NT2/D1 (cell line): ENCODE results near the gene ATE1.

Experiments used
- YY1 ChIP-seq: IDR thresholded peaks from 2 replicates; pipeline ENCODE4 v1.6.1; 2011; ENCODE audit not compliant: insufficient read length, insufficient read depth
- ZNF274 ChIP-seq: IDR thresholded peaks from 2 replicates; pipeline ENCODE4 v1.6.1; 2011; ENCODE audit warnings: mild to moderate bottlenecking, low read depth, low read length

GRCh38 chr10:121926157-121926556, 1.7 kb downstream of the ATE1 start:
- no peak for TF ChIP-seq ZNF274
- no peak for TF ChIP-seq YY1
